ENCODE data around the gene CSAD. TPM values are rescaled to one million over a fixed set of nuclear protein-coding genes. Genes with fewer than 3 reads are reported as not detected.

Gene CSAD
- total and polyA plus RNA-seq, 2 experiments from 2014 or later: 15.7 to 16.8 TPM

DNA sequence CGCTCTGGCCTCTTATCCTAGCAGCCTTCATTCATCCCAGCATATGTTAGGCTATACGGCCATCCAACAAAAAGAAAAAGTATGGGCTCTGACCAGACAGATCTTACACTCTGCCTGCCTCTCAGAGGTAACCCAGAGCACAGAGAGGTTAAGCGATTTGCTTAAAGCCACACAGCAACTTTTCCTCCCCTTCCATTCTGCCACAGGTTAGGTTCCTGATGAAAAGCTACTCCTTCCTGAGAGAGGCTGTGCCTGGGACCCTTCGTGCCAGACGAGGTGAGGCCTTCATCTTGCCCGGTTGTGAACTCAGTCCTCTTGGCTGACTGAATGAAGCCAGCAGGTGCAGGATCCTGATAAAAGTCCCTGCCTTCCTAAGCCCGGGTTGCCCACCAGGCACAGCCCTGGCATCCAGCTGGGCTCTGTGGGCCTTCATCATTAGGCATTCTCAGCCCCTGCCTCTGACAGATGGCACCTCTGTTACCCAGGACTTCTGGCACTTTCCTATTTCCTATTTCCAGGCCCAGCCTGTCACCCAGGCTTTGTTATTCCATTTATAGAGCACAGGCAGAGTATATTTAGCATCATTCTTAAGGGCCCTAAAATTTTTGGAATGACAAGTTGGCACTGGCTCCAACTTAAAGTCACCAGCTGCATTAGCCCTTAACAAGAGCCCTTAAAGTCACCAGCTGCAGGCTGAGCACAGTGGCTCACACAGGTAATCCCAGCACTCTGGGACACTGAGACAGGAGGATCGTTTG lies 64.7 kb downstream of the CSAD start:
- Histone ChIP-seq H3K4me1 (ENCODE audit: insufficient read depth) (peaks cover 7% of the 10 kb centered on the region), H3K79me2 (peaks cover 6% of the 10 kb centered on the region), H3K4me3 (no peak overlapping the region), H3K36me3 (replicated peaks; ENCODE audit: insufficient read depth, low read depth) (no peaks in the 10 kb centered on the region), H3K9me3 (ENCODE audit: low read depth) (no peaks in the 10 kb centered on the region), H2AFZ (no peak overlapping the region), H3K27ac (no peak overlapping the region), H4K20me1 (ENCODE audit: insufficient read depth, poor library complexity, severe bottlenecking) (no peaks in the 10 kb centered on the region), H3K4me2 (no peak overlapping the region), H3K9me2 (replicated peaks; ENCODE audit: insufficient read depth) (no peaks in the 10 kb centered on the region), H3K27me3 (no peaks in the 10 kb centered on the region)
- WGBS (ENCODE audit: low lambda C conversion rate, missing lambda C conversion rate): 93% methylated on average over 8 of the region's 8 CpGs
- no peak for DNase-seq (ENCODE audit: low spot score)
- no peak for TF ChIP-seq EZH2phosphoT487 (IDR thresholded peaks at IDR 0.05; ENCODE audit: low read depth, severe bottlenecking, unreplicated experiment)
- no peak for TF ChIP-seq EZH2 (IDR thresholded peaks at IDR 0.05; ENCODE audit: borderline replicate concordance)
- TF ChIP-seq, protein P1, sequence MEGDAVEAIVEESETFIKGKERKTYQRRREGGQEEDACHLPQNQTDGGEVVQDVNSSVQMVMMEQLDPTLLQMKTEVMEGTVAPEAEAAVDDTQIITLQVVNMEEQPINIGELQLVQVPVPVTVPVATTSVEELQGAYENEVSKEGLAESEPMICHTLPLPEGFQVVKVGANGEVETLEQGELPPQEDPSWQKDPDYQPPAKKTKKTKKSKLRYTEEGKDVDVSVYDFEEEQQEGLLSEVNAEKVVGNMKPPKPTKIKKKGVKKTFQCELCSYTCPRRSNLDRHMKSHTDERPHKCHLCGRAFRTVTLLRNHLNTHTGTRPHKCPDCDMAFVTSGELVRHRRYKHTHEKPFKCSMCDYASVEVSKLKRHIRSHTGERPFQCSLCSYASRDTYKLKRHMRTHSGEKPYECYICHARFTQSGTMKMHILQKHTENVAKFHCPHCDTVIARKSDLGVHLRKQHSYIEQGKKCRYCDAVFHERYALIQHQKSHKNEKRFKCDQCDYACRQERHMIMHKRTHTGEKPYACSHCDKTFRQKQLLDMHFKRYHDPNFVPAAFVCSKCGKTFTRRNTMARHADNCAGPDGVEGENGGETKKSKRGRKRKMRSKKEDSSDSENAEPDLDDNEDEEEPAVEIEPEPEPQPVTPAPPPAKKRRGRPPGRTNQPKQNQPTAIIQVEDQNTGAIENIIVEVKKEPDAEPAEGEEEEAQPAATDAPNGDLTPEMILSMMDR (IDR thresholded peaks at IDR 0.05; ENCODE audit: poor library complexity): no peak

DNA sequence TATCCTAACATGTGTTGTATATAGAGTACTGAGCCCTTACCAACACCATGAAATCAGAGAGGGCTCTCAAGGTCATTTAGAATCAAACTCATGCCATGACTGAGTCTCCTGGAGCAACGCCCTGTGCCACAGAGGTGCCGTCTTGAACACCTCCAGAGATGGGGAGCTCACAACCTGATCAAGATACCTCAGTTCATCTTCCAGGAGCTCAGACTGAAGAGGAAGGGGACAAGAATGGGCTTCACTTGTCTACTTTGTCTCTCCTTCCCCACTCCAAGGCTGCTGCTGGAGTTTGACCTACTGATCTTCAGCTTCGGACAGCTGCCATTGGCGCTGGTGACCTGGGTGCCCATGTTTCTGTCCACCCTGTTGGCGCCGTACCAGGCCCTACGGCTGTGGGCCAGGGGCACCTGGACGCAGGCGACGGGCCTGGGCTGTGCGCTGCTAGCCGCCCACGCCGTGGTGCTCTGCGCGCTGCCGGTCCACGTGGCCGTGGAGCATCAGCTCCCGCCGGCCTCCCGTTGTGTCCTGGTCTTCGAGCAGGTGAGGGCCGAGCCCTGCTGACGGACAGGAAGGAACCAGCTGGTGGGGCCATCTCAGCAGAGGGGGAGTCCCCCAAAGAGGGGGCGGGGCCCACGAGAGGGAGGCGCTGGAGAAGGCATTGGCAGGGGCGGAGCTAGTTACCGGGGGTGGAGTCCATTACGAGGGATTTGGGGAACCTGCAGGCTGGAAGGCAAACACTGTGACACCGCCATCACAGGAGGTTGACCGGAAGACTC lies 65.4 kb downstream of the CSAD start:
- H4K20me1 ChIP-seq (ENCODE audit: insufficient read depth, poor library complexity, severe bottlenecking): no peaks in the 10 kb centered on the region
- H3K4me2 ChIP-seq: no peak overlapping the region
- no peak overlapping the region for H2AFZ ChIP-seq
- peaks cover 6% of the 10 kb centered on the region for H3K79me2 ChIP-seq
- H3K9me2 ChIP-seq (replicated peaks; ENCODE audit: insufficient read depth): no peaks in the 10 kb centered on the region
- no peaks in the 10 kb centered on the region for H3K36me3 ChIP-seq (replicated peaks; ENCODE audit: insufficient read depth, low read depth)
- DNase-seq (ENCODE audit: low spot score): no peak
- peaks cover 7% of the 10 kb centered on the region for H3K4me1 ChIP-seq (ENCODE audit: insufficient read depth)
- no peak overlapping the region for H3K4me3 ChIP-seq
- no peaks in the 10 kb centered on the region for H3K27me3 ChIP-seq
- 95% methylated on average over 28 of the region's 33 CpGs for WGBS (ENCODE audit: low lambda C conversion rate, missing lambda C conversion rate)
- no peaks in the 10 kb centered on the region for H3K9me3 ChIP-seq (ENCODE audit: low read depth)
- no peak for TF ChIP-seq EZH2phosphoT487 (IDR thresholded peaks at IDR 0.05; ENCODE audit: low read depth, severe bottlenecking, unreplicated experiment)
- no peak for TF ChIP-seq EZH2 (IDR thresholded peaks at IDR 0.05; ENCODE audit: borderline replicate concordance)
- TF ChIP-seq, protein P1 (IDR thresholded peaks at IDR 0.05; ENCODE audit: poor library complexity): no peak
- H3K27ac ChIP-seq: peak overlapping the region; percentile 73

DNA sequence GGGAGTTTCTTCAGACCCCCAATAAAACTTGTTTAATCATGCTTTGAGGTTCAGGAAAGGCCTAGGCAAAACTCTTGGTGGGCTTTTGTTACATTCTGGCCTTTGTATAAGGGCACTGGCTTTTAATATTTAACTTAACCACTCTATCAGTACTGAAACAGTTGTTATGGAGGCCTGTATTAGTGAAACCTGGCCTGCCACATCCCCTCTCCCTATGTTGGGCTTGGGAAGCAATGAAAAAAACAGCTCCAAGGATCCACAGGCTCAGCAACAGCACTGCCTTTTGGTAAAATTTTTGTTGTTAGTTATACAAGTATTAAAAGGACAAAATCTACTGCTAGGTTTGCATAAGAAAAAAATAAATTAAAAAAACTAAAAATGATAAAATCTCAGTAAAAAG lies 66.8 kb downstream of the CSAD start:
- no peak overlapping the region for H3K4me3 ChIP-seq
- H2AFZ ChIP-seq: no peak overlapping the region
- TF ChIP-seq EZH2phosphoT487 (IDR thresholded peaks at IDR 0.05; ENCODE audit: low read depth, severe bottlenecking, unreplicated experiment) (no peak), EZH2 (IDR thresholded peaks at IDR 0.05; ENCODE audit: borderline replicate concordance) (no peak)
- TF ChIP-seq, protein P1 (IDR thresholded peaks at IDR 0.05; ENCODE audit: poor library complexity): no peak
- H3K4me2 ChIP-seq: peak overlapping the region; percentile 65
- no peaks in the 10 kb centered on the region for H4K20me1 ChIP-seq (ENCODE audit: insufficient read depth, poor library complexity, severe bottlenecking)
- H3K9me3 ChIP-seq (ENCODE audit: low read depth): no peaks in the 10 kb centered on the region
- no peak for DNase-seq (ENCODE audit: low spot score)
- no peaks in the 10 kb centered on the region for H3K36me3 ChIP-seq (replicated peaks; ENCODE audit: insufficient read depth, low read depth)
- peak overlapping the region; percentile 73 for H3K27ac ChIP-seq
- no peaks in the 10 kb centered on the region for H3K27me3 ChIP-seq
- no peaks in the 10 kb centered on the region for H3K9me2 ChIP-seq (replicated peaks; ENCODE audit: insufficient read depth)
- H3K79me2 ChIP-seq: peaks cover 8% of the 10 kb centered on the region
- peaks cover 7% of the 10 kb centered on the region for H3K4me1 ChIP-seq (ENCODE audit: insufficient read depth)

All from hepatocyte (in vitro differentiated cells).